Omental fat pad (tissue), 4 donors: ENCODE results near the gene CSMD2. TPM values are rescaled to one million over a fixed set of nuclear protein-coding genes. Genes with fewer than 3 reads are reported as not detected.

Source experiments
- ATAC-seq: fragments of 150-250 bp; one replicate; pipeline ENCODE4 v1.9.1; 2016; ENCODE audit warnings: mild to moderate bottlenecking, moderate library complexity; ENCODE audit not compliant: low FRiP score
- DNase-seq: peaks from one replicate; pipeline ENCODE4 v3.0.0-alpha.2; 2019; ENCODE audit warnings: low spot score
- CTCF ChIP-seq, 3 donors: fragments of 450-650 bp; IDR thresholded peaks; one replicate each; pipeline ENCODE4 v1.5.1; 2016 to 2017; ENCODE audit warnings: antibody characterized with exemption in 3 of 3, mild to moderate bottlenecking in 3 of 3, moderate library complexity in 2 of 3
- total RNA-seq, 4 donors: library from RNA; depleted of rRNA; stranded (reverse); fragments of >200 nt; gene quantifications; one replicate each; pipeline ENCODE4 v1.1.0, GENCODE V29; 2016

The CSMD2 gene
- total RNA-seq, 4 donors from 2014 or later, result 0.19 to 3.8 (median 0.60) TPM; not detected in 1

DNA sequence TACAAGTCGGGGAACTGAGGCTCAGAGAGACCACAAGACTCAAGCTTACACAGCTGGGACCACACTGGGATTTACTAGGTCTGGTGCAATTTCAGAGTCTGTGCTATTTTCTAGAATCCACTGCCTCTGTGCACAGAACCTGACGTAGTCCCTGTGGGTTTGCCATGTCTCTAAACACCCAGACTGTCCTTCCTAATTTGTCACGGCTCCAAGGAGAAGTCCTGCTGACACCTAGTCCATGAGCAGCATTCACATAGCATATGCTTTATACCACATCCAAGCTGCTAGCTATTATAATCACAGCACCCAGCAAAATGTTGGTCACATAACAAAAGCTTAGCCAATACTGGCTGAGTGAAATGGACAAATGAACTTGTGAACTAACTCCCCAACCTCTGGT, 380.2 kb downstream of the CSMD2 start:
- no peak for TF ChIP-seq CTCF (IDR thresholded peaks at IDR 0.05)
- ATAC-seq (no peak), DNase-seq (no peak)

GRCh38 chr1:33782776-33783175, 382.3 kb downstream of the CSMD2 start:
- ATAC-seq, result no peak
- no peak for TF ChIP-seq CTCF (IDR thresholded peaks at IDR 0.05)

DNA sequence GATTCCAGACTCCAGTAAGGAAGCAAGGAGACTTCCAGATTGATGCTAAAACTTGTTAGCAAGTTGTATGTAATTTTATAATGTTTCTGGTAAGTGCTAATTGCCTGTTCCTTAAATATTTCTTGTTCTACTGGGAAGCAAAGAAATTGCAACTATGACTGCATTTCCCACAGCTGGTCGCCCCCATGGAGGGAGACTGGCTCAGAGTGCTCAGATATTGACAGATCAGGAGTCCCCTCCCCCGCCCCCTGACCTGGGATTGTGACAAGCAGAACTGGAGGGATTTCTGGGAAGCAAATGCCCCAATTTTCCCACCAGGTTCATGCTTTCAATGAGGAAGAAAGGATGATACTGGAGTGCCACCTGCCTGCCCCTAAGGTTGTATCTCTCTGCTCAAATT, 383.4 kb downstream of the CSMD2 start:
- ATAC-seq (no peak), DNase-seq (no peak)
- TF ChIP-seq CTCF (IDR thresholded peaks at IDR 0.05), result no peak

More at GRCh38 chr1:33782776-33783175, 382.3 kb downstream of the CSMD2 start:
- no peak for DNase-seq

- no peak for ATAC-seq
- TF ChIP-seq CTCF (IDR thresholded peaks at IDR 0.05), result no peak
Observed at GRCh38 chr1:33777337-33777736, 387.7 kb downstream of the CSMD2 start.

DNA sequence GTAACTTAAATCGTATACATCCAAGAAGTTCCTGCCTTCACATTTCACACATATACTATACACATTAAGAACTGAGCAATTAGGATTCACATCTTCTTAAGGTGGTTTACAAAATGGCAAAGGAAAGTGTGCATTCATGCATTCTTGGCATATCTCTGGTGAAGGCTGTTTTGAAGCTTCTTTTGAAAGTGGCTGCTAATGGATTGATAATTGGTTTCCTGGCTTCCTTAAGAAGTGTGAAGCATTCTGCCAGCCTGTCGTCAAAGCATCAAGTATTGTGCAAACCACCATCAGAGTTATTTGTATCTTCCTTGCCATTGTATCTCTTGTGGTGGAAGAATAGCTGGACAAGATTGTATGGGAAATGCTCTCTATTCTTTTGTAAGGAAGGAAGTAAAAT, 396.2 kb downstream of the CSMD2 start:
- ATAC-seq, result no peak
- TF ChIP-seq CTCF (IDR thresholded peaks at IDR 0.05), result no peak
- DNase-seq, result no peak

More at GRCh38 chr1:33777337-33777736, 387.7 kb downstream of the CSMD2 start:
- no peak for DNase-seq

DNA sequence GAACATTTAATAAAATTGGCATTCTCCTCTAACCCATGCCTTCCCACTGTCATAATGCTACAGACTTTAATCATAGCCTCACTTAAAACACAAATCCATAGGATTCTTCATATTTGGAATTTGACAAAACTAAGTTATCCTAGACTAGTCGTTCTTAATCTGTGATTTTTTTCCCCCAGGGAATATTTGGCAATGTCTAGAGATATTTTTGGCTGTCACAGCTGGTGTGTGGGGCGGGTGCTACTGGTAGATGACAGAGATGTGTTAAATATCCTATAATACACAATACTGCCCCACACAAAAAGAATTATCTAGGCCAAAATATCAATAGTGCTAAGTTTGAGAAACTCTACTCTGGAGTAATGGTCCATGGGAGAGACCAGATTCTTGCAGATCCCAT, 396.9 kb downstream of the CSMD2 start:
- DNase-seq (no peak), ATAC-seq (no peak)
- TF ChIP-seq CTCF (IDR thresholded peaks at IDR 0.05), result no peak

- DNase-seq (no peak), ATAC-seq (no peak)
- no peak for TF ChIP-seq CTCF (IDR thresholded peaks at IDR 0.05)
Observed at GRCh38 chr1:33764149-33764548, 400.9 kb downstream of the CSMD2 start.
